ENCODE data around the gene PTPRG. TPM values are rescaled to one million over a fixed set of nuclear protein-coding genes. Genes with fewer than 3 reads are reported as not detected.

The PTPRG gene
- total RNA-seq, 1 experiment from 2014 or later: 32.1 TPM

GRCh38 chr3:61868499-61868898 is 307.1 kb downstream of the PTPRG start (continued):
- TF ChIP-seq, protein P1, sequence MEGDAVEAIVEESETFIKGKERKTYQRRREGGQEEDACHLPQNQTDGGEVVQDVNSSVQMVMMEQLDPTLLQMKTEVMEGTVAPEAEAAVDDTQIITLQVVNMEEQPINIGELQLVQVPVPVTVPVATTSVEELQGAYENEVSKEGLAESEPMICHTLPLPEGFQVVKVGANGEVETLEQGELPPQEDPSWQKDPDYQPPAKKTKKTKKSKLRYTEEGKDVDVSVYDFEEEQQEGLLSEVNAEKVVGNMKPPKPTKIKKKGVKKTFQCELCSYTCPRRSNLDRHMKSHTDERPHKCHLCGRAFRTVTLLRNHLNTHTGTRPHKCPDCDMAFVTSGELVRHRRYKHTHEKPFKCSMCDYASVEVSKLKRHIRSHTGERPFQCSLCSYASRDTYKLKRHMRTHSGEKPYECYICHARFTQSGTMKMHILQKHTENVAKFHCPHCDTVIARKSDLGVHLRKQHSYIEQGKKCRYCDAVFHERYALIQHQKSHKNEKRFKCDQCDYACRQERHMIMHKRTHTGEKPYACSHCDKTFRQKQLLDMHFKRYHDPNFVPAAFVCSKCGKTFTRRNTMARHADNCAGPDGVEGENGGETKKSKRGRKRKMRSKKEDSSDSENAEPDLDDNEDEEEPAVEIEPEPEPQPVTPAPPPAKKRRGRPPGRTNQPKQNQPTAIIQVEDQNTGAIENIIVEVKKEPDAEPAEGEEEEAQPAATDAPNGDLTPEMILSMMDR (IDR thresholded peaks at IDR 0.05 in 2 of 3, conservative IDR thresholded peaks at IDR 0.05 in 1 of 3; ENCODE audit: borderline replicate concordance in 1 of 3, insufficient read depth in 1 of 3, low read depth in 2 of 3, low read length in 2 of 3): no peak

DNA sequence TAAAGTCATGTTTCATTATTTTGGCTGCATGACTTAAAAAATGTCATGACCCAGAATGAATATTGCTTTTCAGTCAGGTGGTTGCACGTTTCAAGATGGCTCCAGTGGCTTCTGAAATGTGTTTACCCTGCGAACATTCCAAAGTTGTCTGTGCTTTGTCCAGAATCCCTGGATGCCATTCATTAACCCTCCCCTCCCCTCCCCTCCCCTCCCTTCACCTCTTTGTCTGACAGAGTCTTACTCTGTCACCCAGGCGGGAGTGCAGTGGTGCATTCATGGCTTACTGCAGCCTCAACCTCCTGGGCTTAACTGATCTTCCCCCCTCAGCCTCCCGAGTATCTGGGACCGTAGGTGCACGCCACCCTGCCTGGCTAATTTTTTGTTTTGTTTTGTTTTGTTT is 308.0 kb downstream of the PTPRG start:
- ATAC-seq (no peak), DNase-seq (ENCODE audit: low read depth, low spot score) (no peak)
- Histone ChIP-seq H3K27me3 (ENCODE audit: insufficient read depth, low read length) (no peaks in the 10 kb centered on the region), H3K4me3 (replicated peaks in 1 of 2; ENCODE audit: low read depth in 1 of 2, low read length in 2 of 2) (no peak overlapping the region), H3K79me2 (ENCODE audit: insufficient read depth, low read length) (no peaks in the 10 kb centered on the region), H3K36me3 (ENCODE audit: control insufficient read depth in 1 of 2, insufficient read depth in 2 of 2, low read length in 2 of 2) (no peaks in the 10 kb centered on the region), H3K9me3 (ENCODE audit: control insufficient read depth in 1 of 2, insufficient read depth in 1 of 2, low read depth in 1 of 2, low read length in 2 of 2) (no peaks in the 10 kb centered on the region), H3K4me2 (ENCODE audit: low read length) (no peak overlapping the region), H3K9ac (ENCODE audit: low read length) (no peak overlapping the region), H3K27ac (ENCODE audit: low read depth, low read length) (no peak overlapping the region), H3K9me2 (ENCODE audit: insufficient read depth) (no peaks in the 10 kb centered on the region), H2AFZ (ENCODE audit: low read depth, low read length, poor library complexity, severe bottlenecking) (no peak overlapping the region), H3K4me1 (ENCODE audit: control insufficient read depth in 1 of 2, insufficient read depth in 2 of 2, low read length in 2 of 2) (no peaks in the 10 kb centered on the region), H4K20me1 (ENCODE audit: insufficient read depth) (no peaks in the 10 kb centered on the region)
- TF ChIP-seq POLR2AphosphoS5 (IDR thresholded peaks at IDR 0.05; ENCODE audit: low read depth, low read length) (no peak), TCF7L2 (IDR thresholded peaks at IDR 0.05; ENCODE audit: borderline replicate concordance, extremely low read depth, insufficient read depth, insufficient read length) (no peak), EZH2phosphoT487 (IDR thresholded peaks at IDR 0.05; ENCODE audit: borderline replicate concordance) (no peak), CBX3 (IDR thresholded peaks at IDR 0.05; ENCODE audit: low read depth) (no peak), ZNF274 (IDR thresholded peaks at IDR 0.05; ENCODE audit: low read depth, low read length) (no peak), JUND (IDR thresholded peaks at IDR 0.05) (no peak), EGR1 (IDR thresholded peaks at IDR 0.05; ENCODE audit: low read depth) (no peak), SIN3A (IDR thresholded peaks at IDR 0.05; ENCODE audit: low read depth) (no peak), SRF (IDR thresholded peaks at IDR 0.05; ENCODE audit: low read depth) (no peak), CEBPB (IDR thresholded peaks at IDR 0.05; ENCODE audit: low read depth) (no peak), RAD21 (IDR thresholded peaks at IDR 0.05; ENCODE audit: low read depth) (no peak), FOSL1 (IDR thresholded peaks at IDR 0.05; ENCODE audit: low read depth) (no peak), POLR2A (IDR thresholded peaks at IDR 0.05; ENCODE audit: borderline replicate concordance, extremely low read depth, insufficient read depth, insufficient read length) (no peak)
- ChIA-PET POLR2A (no interaction called here), RAD21 (ENCODE audit: low non-redundant PET in 1 of 2, low total read pairs in 2 of 2, uncharacterized antibody in 2 of 2, unreplicated experiment in 2 of 2) (no interaction called here), CTCF (no interaction called here)
- intact Hi-C loops (cut with micrococcal nuclease): no loop called here
- no TSS peak for BruUV-seq (replicated peaks)
